ENCODE measurements around the gene EXOC5.

EXOC5 gene, protein sequence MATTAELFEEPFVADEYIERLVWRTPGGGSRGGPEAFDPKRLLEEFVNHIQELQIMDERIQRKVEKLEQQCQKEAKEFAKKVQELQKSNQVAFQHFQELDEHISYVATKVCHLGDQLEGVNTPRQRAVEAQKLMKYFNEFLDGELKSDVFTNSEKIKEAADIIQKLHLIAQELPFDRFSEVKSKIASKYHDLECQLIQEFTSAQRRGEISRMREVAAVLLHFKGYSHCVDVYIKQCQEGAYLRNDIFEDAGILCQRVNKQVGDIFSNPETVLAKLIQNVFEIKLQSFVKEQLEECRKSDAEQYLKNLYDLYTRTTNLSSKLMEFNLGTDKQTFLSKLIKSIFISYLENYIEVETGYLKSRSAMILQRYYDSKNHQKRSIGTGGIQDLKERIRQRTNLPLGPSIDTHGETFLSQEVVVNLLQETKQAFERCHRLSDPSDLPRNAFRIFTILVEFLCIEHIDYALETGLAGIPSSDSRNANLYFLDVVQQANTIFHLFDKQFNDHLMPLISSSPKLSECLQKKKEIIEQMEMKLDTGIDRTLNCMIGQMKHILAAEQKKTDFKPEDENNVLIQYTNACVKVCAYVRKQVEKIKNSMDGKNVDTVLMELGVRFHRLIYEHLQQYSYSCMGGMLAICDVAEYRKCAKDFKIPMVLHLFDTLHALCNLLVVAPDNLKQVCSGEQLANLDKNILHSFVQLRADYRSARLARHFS

DNA sequence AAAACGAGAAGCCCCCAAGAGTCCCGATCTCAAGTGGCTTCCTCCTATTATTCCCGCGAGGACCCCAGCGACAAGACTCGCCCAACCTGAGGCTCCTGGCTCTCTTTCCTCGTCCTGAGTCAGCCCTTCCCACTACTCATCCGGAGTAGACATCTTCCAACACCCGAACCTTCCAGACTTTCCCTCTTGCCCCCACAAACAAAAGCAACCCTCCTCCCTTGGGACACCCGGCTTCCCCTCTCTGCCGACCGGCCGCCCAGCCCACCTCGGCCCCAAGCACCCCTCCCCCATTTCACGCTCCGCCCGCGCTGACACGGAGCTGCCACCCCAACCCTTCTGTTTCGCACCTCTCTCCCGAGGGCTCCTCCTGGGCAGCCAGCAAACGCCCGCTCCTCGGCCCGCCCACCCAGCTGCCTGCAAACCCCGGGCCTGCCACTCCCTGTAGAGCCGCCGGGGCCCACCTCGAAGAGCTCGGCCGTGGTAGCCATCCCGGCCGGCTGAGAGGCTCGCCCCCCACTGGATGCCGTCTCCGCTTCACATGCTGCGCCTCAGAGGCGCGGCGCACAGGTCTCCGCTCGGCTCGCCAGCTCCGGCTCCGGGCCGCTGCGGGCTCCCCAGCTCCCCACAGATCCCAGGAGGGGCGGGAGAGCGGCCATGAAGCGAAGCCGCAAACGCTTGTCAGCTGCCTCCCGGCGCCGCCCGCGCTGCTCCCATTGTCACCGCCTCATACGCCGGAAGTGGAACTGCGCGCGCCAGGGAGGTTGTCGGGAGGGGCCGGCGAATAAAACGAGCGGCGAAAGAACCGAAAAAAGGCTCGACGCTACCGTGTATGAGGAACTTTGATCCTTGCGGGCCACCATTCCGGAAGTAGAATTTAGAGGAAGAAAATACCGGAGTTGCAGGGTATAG lies at the start of gene EXOC5, which contains the start of gene AP5M1:
TSS of gene EXOC5 (minus strand) at position 745 of the 909 bp plus-strand sequence. CDS start at position 488, 257 bp downstream.
TSS of gene AP5M1 (plus strand) at position 811 of the 909 bp plus-strand sequence. CDS start 344 bp downstream, outside the sequence.
- DNase-seq: peak; percentile 29 to 94 (median 85)

DNA sequence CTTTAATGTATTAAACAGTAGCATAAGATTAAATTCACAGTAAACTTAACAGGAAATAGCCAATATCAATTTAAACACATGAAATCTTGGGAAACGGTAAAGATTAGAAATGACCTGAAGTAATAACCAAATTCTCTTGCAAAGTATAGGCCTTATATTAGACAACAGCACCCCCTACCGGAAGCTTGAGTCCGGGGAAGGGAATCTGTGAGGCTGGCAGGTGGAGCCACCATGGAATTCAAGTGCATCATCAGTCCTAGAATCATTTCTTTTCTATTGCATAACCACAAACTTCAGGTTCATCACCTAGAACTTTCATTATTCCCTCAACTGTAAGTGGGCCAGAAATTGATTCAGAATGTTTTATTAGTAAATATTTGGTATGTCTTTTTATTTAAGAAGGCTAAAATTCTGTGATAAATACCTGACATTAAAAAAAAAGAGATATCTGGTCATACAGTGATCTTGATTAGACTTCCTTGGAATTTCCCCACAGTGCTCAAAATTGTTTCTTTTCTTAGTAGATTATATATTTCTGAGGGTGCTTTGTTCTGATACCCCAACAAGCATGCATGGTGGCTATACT lies 48.6 kb upstream of the EXOC5 start:
- DNase-seq: peak in 46 of 51 donors; percentile 0 to 84 (median 23)

GRCh38 chr14:57314396-57315089 lies 45.8 kb upstream of the EXOC5 start:
- no peak for DNase-seq

- DNase-seq: no peak
These were observed 34.2 kb upstream of the EXOC5 start for GRCh38 chr14:57302883-57303282.

DNA sequence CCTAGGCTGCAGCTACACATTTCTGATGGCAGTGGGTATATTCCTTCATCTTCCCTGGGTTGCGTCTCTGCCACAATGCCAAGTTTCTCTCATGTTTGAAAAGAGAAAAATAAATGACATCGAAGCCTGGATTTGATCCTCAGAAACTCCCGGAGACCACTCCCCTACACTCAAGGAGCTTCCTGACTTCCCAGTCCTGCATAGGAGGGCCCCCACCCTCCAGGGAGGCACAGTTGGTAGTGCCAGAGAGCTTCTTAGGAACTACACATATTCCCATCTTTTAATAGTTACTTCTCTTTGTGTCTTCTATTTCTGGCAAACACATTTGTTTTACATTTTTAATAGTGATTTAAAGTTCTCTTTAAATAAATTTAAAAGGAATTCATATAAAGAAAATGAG lies 30.8 kb upstream of the EXOC5 start:
- no peak for DNase-seq

GRCh38 chr14:57297852-57298251 lies 29.1 kb upstream of the EXOC5 start:
- DNase-seq: no peak

DNA sequence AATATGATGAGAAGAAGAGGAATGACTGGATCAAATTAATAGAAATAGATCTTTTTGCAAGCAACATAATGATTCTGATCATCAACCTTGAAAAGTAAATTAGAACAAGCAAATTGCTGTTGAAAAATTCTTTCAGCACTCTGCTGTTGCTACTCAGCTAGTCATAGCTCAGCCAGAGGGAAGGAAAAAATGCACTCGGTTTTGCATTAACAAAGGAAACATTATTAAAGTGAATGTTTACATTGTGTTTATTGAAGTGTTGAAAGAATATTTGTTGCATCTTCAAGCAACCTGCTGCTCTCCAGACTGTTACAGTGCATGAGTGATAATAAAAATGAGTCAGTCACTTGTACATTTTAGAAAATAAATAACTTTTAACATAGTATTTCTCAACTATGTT lies 26.5 kb upstream of the EXOC5 start:
- DNase-seq: no peak

DNA sequence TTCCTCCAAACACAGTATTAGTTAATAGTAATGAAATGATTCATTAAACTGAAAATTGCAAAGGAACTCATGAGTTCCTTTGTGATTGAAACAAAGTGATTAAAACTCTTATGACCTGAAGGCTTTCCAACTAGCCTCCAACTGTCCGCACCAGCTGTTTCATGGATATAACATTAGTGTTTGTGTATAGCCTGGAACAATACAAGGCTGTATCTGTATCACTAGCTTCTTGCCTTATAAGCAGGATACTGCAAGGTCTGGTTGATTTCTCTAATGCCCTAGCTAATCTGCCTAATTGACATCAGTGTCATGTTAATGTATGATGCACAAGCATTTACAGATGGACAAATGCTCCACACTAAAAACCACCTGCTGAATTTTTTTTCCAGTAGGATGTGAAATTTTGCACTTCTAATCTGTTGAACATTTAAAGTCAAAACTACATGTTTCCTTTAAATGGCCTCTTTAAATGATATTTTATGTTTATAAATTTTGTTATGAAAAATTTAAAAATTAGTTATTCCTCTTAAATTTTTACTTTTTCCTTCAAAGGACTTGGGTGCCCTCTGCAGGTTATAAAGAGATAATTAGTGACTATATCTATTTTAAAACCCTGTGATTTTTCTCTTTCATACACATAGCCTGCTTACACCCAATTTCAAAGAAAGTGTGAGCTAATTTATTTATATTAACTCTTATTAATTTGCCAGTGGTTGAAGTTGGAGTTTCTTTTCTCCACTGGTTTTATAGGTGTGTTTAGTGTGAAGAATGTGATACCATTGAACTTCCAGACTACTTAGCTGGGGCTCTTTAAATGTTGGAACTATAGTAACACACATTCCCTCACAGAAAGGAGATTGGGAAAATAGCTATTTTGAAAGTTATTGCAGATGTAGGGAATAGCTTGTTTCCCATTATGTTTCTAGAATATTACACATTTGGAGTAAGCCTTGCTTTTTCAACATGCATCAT lies 25.4 kb upstream of the EXOC5 start:
- no peak for DNase-seq

- DNase-seq: no peak
These were observed 23.3 kb upstream of the EXOC5 start for GRCh38 chr14:57291692-57292647.

DNA sequence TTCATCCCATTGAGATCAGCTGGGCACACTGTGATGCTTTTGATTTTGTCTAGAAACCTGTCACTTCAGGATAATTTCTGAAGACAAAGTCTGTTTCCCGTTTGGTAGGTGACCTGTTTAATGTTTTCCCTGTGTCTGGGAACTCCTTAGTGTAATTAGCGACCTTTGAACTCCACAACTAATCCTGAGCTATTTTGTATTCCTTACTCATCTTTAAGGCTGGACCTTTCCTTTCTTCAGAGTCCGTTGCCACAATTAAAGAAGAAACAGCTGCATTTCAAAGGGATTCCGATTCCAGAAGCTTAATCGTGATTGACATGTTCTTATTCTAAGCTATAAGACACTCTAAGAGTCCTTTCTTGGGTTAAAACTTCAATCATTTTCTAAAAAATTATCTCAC lies 22.0 kb upstream of the EXOC5 start:
- no peak for DNase-seq

GRCh38 chr14:57287745-57288144 lies 19.0 kb upstream of the EXOC5 start:
- no peak for DNase-seq

DNA sequence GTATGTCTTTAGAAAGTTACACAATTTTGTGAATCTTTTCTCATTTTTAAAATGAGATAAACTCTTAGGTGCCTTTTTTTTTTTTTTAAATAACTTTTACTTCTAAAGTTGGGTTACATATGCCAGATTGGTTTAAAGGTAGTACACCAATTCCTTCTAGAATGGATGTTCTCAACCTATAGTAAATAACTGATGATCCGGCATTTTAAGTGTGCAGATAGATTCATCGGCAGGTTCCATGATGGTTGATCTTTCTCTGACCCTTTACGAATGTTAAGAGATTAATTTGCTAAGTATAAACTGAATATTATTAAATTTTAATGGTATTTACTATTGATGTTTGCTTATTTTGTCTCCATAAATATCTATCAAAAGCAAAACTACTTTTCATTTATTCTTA lies 8.4 kb upstream of the EXOC5 start:
- DNase-seq: no peak

DNA sequence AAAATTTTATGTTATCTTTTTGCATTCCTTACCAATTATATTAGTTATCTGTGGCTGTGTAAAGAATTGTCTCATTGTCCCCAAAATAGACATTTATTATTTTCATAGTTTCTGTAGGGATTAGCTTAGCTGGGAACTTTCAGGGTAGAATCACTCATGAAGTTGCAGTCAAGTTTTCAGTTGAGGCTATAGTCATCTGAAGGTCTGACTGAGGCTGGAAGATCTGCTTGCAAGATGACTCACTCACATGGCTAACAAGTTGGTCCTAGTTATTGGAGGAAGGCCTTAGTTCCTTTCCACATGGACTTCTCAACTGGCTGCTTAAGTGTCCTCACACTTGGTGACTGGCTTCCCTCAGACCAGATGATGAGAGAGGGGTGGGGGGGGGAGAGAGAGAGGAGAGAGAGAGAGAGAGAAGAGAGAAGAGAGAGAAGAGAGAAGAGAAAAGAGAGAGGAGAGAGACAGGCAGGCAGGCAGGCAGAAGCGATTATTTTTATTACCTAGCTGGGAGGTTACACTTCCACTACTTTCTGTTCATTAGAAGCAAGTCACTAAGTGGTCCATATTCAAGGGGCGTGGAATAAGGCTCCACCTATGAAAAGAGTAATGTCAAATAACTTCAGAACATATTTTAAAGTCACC lies 6.4 kb upstream of the EXOC5 start:
- DNase-seq: no peak

DNA sequence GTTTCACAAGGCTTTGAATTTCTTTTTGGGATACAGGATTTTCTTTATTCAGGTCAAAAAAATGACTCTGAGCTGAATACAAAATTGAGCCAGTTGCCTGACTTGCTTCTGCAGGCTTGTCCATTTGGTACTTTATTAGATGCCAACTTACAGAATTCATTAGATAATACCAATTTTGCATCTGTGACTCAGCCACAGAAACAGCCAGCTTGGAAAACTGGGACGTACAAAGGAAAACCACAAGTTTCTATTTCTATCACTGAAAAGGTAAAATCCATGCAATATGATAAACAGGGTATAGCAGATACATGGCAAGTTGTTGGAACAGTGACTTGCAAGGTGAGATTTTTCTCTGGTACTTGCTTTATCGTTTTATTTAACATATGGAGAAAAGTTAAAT lies 5.8 kb upstream of the EXOC5 start:
- DNase-seq: no peak

DNA sequence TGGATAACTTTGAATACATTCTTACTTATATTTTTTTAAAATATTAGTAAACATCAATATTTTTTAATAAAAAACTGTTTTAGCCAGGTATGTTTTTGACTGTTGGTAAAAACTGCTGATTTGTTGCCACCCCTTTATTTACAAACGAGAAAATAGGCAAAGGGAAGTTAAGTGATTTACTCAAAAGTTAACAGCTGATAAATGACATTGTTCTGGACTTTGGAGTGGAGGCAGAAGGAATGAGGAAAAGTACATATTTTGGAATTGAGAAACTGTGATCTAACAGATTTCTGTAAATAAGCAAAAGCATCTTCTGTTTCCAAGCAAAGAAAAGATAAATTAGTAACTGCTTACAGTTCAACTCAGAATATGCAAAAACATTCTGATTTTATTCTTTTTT lies 4.5 kb upstream of the EXOC5 start:
- no peak for DNase-seq

- no peak for DNase-seq
These were observed 2.6 kb downstream of the EXOC5 start for GRCh38 chr14:57266065-57266464.

DNA sequence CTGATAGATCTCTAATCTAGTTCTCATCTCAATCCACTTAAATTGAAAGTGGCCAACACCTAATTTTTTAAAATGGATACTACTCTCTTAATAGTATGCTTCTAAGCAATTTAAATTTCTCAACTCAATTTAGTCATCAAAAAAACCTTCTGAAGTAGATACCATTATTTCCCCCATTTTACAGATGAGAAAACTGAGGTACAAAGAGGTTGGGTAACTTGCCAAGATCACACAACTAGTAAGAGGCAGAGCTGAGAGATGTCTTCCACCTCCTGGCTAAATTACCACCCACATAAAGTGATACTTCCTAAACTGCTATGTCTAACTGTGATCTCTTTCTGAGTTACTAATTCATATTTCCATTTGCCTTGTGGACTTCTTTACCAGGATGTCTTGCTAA lies 6.6 kb downstream of the EXOC5 start:
- DNase-seq: no peak

DNA sequence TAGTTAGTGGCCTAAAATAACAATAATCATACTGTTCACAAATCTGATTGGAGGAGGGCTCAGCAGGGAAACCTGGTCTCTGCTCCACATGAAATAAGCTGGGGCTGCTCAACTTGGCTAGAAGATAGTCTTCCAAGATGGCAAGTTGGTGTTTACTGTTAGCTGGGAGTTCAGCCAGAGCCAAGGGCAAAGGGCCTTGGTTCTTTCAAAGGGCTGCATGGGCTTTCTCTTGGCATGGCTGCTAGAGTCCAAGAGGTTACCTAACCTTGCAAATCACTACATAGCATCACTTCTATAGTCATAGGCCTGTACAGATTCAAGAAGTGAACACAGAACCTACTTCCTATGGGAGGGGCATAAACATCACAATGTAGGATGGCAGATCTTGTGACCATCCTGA lies 7.1 kb downstream of the EXOC5 start:
- DNase-seq: no peak

Data from hypothalamus (tissue), 51 donors.